Suppressor macrophage treated with lipopolysaccharide for 4 hours (primary cell): Measurements from ENCODE around the gene C12orf76.
"Not testable (repeated sequence)": the region's sequence is repeated elsewhere in the genome, so short reads cannot be mapped to it uniquely, and the experiment has no call there.

Experiments
- DNase-seq: peaks from one replicate; pipeline ENCODE4 v3.0.0-alpha.2; 2020

The C12orf76 gene

GRCh38 chr12:110048242-110049027 lies at the start of gene C12orf76:
Gene C12orf76, minus strand, starts transcription at chr12:110048522. Its CDS starts 27 bp downstream, at chr12:110048495.
- DNase-seq, result peak; percentile 97

- DNase-seq, result no peak
These were observed 45.4 kb upstream of the C12orf76 start for GRCh38 chr12:110093631-110094311.

- no peak for DNase-seq
These were observed 42.9 kb upstream of the C12orf76 start for GRCh38 chr12:110091136-110091711.

GRCh38 chr12:110090266-110091135 lies 42.2 kb upstream of the C12orf76 start:
- DNase-seq, result no peak

GRCh38 chr12:110088936-110089335 lies 40.6 kb upstream of the C12orf76 start:
- peak; percentile 85 for DNase-seq

- DNase-seq, result peak; percentile 76
These were observed 39.9 kb upstream of the C12orf76 start for GRCh38 chr12:110088216-110088615.

GRCh38 chr12:110084314-110085015 lies 36.1 kb upstream of the C12orf76 start:
- no peak for DNase-seq

GRCh38 chr12:110080410-110080809 lies 32.1 kb upstream of the C12orf76 start:
- DNase-seq, result no peak

GRCh38 chr12:110079477-110080400 lies 31.4 kb upstream of the C12orf76 start:
- DNase-seq, result peak; percentile 90

GRCh38 chr12:110077800-110078199 lies 29.5 kb upstream of the C12orf76 start:
- DNase-seq, result no peak

- DNase-seq, result no peak
These were observed 27.6 kb upstream of the C12orf76 start for GRCh38 chr12:110075880-110076279.

- no peak for DNase-seq
These were observed 25.8 kb upstream of the C12orf76 start for GRCh38 chr12:110074089-110074488.

GRCh38 chr12:110073049-110073831 lies 24.9 kb upstream of the C12orf76 start:
- DNase-seq, result no peak

GRCh38 chr12:110072636-110073035 lies 24.3 kb upstream of the C12orf76 start:
- DNase-seq, result not testable (repeated sequence)

- no peak for DNase-seq
These were observed 23.6 kb upstream of the C12orf76 start for GRCh38 chr12:110071967-110072366.

- DNase-seq, result no peak
These were observed 23.2 kb upstream of the C12orf76 start for GRCh38 chr12:110071504-110071903.

- DNase-seq, result no peak
These were observed 20.3 kb upstream of the C12orf76 start for GRCh38 chr12:110068654-110069053.

GRCh38 chr12:110068115-110068514 lies 19.8 kb upstream of the C12orf76 start:
- not testable (repeated sequence) for DNase-seq

GRCh38 chr12:110067531-110067930 lies 19.2 kb upstream of the C12orf76 start:
- no peak for DNase-seq

GRCh38 chr12:110065540-110065939 lies 17.2 kb upstream of the C12orf76 start:
- DNase-seq, result peak; percentile 56
